Activated CD8-positive, alpha-beta T cell treated with anti-CD3 and anti-CD28 coated beads, Interleukin-2, amount 10 ng/mL, durations not matched to agents 7 days and 5 days (primary cell): ENCODE results near the gene PKD2L2. TPM values are rescaled to one million over a fixed set of nuclear protein-coding genes. Genes with fewer than 3 reads are reported as not detected.
"Not testable (repeated sequence)": the region's sequence is repeated elsewhere in the genome, so short reads cannot be mapped to it uniquely, and the experiment has no call there.

ENCODE experiments used
- ATAC-seq: fragments of 150-1000 bp; cut with Tn5 transposase; one replicate; pipeline ENCODE4 v1.10.0; 2021; ENCODE audit warnings: moderate library complexity
- CTCF ChIA-PET: fragments of 350-600 bp; sonication (Branson Sonifier 250); formaldehyde crosslinking; loops from one replicate; lab custom pipeline; 2021; ENCODE audit warnings: antibody characterized with exemption; lab: Charles Lee
- POLR2A ChIA-PET: fragments of 350-600 bp; sonication (Branson Sonifier 250); formaldehyde crosslinking; loops from one replicate; lab custom pipeline; 2021; ENCODE audit warnings: antibody characterized with exemption; lab: Charles Lee
- DNase-seq: peaks from one replicate; pipeline ENCODE4 v3.0.0-alpha.2; 2020
- H3K27ac Mint-ChIP-seq: one replicate; pipeline ENCODE4 v1.8.0; 2021; ENCODE audit warnings: mild to moderate bottlenecking, mixed read lengths
- H3K27me3 Mint-ChIP-seq: one replicate; pipeline ENCODE4 v1.8.0; 2021; ENCODE audit warnings: low read depth, mixed read lengths
- H3K36me3 Mint-ChIP-seq: one replicate; pipeline ENCODE4 v1.8.0; 2021; ENCODE audit warnings: low read depth, mixed read lengths
- H3K4me1 Mint-ChIP-seq: one replicate; pipeline ENCODE4 v1.8.0; 2021; ENCODE audit warnings: low read depth, mixed read lengths
- H3K4me3 Mint-ChIP-seq: one replicate; pipeline ENCODE4 v1.8.0; 2021; ENCODE audit warnings: mild to moderate bottlenecking, mixed read lengths
- H3K9me3 Mint-ChIP-seq: one replicate; pipeline ENCODE4 v1.8.0; 2022; ENCODE audit warnings: mixed read lengths; ENCODE audit not compliant: insufficient read depth
- total RNA-seq, 2 experiments: library from RNA; stranded (reverse); gene quantifications; one replicate each; pipeline ENCODE4 v1.2.3, GENCODE V29; 2021

PKD2L2 gene
- total RNA-seq, 2 experiments from 2014 or later: not detected

DNA sequence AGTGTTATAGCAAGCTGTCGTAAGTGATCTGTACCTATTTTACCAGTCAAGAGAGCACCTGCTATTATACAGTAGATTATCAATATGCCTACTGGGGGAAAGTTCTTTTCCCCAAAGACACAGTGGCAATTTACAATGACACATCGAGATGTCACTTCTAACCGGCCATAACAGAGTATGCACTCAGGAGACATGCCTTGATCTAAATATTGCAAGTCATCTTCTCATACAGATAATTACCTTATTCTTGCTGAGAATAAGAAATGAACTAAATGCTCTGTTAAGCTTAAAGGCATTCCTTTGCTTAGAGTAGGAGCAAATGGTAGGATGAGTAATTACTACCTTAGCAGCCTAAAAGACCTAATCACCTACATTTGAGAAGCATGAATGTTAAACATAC lies 71.6 kb downstream of the PKD2L2 start:
- no peaks in the 10 kb centered on the region for H3K27me3 Mint-ChIP-seq
- no peaks in the 10 kb centered on the region for H3K4me1 Mint-ChIP-seq
- ChIA-PET CTCF (no interaction called here), POLR2A (no interaction called here)
- H3K4me3 Mint-ChIP-seq: no peak overlapping the region
- H3K9me3 Mint-ChIP-seq: no peaks in the 10 kb centered on the region
- no peak overlapping the region for H3K27ac Mint-ChIP-seq
- ATAC-seq: no peak
- peaks cover 38% of the 10 kb centered on the region for H3K36me3 Mint-ChIP-seq
- DNase-seq: no peak

DNA sequence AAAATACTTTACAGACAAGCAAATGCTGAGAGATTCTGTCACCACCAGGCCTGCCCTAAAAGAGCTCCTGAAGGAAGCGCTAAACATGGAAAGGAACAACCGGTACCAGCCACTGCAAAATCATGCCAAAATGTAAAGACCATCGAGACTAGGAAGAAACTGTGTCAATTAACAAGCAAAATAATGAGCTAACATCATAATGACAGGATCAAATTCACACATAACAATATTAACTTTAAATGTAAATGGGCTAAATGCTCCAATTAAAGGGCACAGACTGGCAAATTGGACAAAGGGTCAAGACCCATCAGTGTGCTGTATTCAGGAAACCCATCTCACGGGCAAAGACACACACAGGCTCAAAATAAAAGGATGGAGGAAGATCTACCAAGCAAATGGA lies 81.1 kb downstream of the PKD2L2 start:
- H3K4me1 Mint-ChIP-seq, DNase-seq, H3K27me3 Mint-ChIP-seq, H3K27ac Mint-ChIP-seq, CTCF ChIA-PET, POLR2A ChIA-PET, H3K4me3 Mint-ChIP-seq, ATAC-seq, H3K9me3 Mint-ChIP-seq: not testable (repeated sequence)
- peaks cover 49% of the 10 kb centered on the region for H3K36me3 Mint-ChIP-seq

- CTCF ChIA-PET: no interaction called here
- no peak overlapping the region for H3K27ac Mint-ChIP-seq
- no peak overlapping the region for H3K4me3 Mint-ChIP-seq
- no peaks in the 10 kb centered on the region for H3K4me1 Mint-ChIP-seq
- peaks cover 52% of the 10 kb centered on the region for H3K36me3 Mint-ChIP-seq
- no peaks in the 10 kb centered on the region for H3K9me3 Mint-ChIP-seq
- DNase-seq: no peak
- POLR2A ChIA-PET: no interaction called here
- no peaks in the 10 kb centered on the region for H3K27me3 Mint-ChIP-seq
- no peak for ATAC-seq
Measured at GRCh38 chr5:137975208-137975607, 86.0 kb downstream of the PKD2L2 start.

GRCh38 chr5:137989419-137989818 lies 100.2 kb downstream of the PKD2L2 start:
- CTCF ChIA-PET: interaction anchor here (1.2 kb wide), 1 partner anchor 80 kb away, joined by 3 read pairs; no protein-coding TSS in a partner anchor
- H3K9me3 Mint-ChIP-seq: no peaks in the 10 kb centered on the region
- no peaks in the 10 kb centered on the region for H3K27me3 Mint-ChIP-seq
- no peak overlapping the region for H3K27ac Mint-ChIP-seq
- no peak overlapping the region for H3K4me3 Mint-ChIP-seq
- H3K36me3 Mint-ChIP-seq: peaks cover 31% of the 10 kb centered on the region
- DNase-seq: no peak
- ATAC-seq: no peak
- POLR2A ChIA-PET: no interaction called here
- no peaks in the 10 kb centered on the region for H3K4me1 Mint-ChIP-seq

Other genes starting within 250 kb of the PKD2L2 start
- gene KLHL3, start 153.4 kb upstream of the PKD2L2 start, total RNA-seq: 10 to 100 TPM; 13.7 to 15.2 TPM
- gene HNRNPA0, start 135.1 kb upstream of the PKD2L2 start, total RNA-seq: 10 to 100 TPM; 31.3 to 34.0 TPM
- not detected for gene MYOT, start 21.6 kb upstream of the PKD2L2 start, total RNA-seq
- gene FAM13B, start 143.6 kb downstream of the PKD2L2 start, total RNA-seq: 10 to 100 TPM; 37.7 to 39.7 TPM
- gene WNT8A, start 194.6 kb downstream of the PKD2L2 start, total RNA-seq: not detected
- not detected for gene NME5, start 250.0 kb downstream of the PKD2L2 start, total RNA-seq